Measurements from ENCODE around the gene CAMK2N1.

Gene CAMK2N1

DNA sequence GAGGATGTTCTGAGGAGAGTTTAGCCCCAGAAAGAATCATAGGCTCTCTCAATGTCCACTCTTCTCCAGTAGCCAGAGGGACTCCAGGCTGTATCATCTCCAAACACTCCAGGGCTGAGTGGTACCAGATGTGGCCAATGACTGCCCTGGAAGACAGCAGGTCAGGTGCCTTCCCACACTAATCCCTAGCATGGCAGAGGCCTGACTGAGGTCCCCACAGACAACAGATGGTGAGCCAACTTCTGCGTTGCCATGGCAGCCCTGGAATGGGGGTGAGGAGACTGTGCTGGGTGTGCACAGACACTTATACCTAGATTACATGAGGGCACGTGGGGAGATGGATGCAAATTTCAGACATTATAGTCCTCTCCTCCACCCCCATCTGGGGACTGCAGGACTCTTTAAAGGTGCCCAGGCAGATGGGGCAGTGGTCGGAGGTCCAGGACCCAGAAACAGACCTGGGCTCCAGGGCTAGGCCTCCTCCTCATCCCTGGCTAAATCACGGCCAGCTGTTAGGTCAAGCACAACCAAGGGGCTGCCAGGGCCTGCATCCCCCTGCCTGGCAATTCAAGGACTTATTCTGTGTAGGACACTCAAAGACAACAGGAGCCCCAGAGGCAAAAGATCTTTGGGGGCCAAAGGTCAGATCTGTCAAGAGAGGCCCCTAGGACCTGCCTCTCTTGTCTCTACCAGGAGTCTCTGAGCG lies 42.9 kb downstream of the CAMK2N1 start:
- DNase-seq: no peak

DNA sequence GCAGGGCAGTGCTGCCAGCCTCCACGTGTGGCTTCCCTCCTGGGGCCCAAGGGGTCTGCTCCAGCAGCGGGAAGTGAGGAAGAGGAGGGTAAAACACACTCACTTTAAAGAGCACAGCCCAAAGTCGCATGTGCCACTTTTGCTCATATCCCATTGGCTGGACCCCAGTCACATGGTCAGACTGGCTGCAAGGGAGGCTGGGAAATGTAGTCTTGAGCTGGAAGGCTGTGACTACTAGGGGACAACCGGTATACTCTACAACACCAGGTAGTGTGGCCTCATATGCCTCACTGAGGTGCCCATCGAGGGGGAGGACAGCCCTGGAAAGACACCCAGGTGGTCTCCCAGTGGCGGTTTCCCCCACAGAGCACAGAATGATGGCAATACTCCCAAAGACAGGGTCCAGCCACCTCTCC lies 45.2 kb downstream of the CAMK2N1 start:
- DNase-seq: peak; percentile 44

DNA sequence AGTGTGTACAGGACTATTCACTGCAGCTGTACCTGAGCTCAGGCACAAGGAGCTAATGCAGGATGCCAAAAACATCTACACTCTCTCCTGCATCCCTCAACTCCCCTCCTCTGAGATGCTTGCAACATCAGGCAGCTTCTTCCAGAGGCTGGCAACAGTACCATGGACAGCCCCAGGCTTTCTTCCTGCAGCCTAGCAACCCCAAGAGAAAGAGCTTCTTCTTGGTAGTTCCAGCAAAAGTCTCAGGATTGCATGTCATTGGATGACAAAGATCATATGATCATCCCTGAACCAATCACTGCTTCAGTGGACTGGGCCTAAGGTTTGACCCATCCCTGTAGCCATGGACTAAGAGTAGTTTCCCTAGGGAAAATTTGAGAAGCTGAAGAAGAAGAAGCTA lies 46.7 kb downstream of the CAMK2N1 start:
- DNase-seq: no peak

DNA sequence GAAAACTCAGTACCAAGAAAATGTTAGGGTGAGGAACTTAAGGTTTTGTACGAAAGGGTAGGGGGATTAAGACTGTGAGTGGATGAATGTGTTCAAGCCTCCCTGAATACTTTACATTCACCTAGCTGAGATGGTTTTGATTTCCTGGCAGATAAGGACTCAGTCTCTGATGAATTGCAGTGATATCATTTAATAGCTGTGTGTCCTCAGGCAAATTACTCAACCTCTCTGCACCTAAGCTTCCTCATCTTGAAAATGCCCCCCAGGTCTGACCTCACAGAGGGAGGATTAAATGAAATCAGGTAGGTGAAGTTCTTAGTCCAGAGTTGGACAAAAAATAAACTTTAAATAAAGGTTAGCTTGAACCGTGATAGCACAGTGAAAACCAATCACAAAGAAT lies 48.4 kb downstream of the CAMK2N1 start:
- DNase-seq: no peak

DNA sequence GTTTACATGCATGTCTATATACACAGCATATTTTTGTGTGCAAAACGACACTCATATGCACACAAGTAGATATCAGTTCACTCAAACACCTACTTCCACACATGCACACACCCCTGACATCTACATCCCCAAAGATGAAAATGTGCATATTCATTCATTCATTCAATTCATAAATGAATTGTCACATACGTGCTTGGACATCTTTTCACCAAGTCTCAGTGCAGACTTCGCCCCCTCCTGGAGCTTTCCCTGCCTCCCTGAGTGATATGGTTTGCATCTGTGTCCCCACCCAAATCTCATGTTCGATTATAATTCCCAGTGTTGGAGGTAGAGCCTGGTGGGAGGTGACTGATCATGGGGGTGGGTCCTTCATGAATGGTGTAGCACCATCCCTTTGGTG lies 53.1 kb downstream of the CAMK2N1 start:
- DNase-seq: no peak
